Anterior cingulate cortex (tissue), 58 donors: ENCODE results near the gene ESRRA.
"Not testable (repeated sequence)": the region's sequence is repeated elsewhere in the genome, so short reads cannot be mapped to it uniquely, and the experiment has no call there.

Source experiments
- DNase-seq, 58 donors: peaks; one replicate each; lab custom pipeline; 2025; lab: John Stamatoyannopoulos, UW

The ESRRA gene

DNA sequence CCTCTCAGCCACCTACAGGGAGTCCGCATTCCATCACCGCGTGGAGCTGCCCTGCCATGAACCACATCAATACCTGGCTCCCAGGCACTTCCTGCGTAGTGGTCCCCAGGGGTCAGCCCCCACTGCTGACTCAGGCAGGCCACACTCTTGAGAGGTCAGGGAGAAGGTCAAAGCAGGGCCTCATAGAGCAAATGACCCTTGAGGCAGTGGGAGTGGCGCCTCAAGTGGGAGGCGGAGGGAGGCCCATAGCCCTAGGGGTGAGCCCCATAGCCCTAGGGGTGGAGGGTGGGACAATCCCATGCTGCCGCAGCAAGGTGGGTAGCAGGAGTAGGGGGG, 17.6 kb downstream of the ESRRA start:
- no peak for DNase-seq

DNA sequence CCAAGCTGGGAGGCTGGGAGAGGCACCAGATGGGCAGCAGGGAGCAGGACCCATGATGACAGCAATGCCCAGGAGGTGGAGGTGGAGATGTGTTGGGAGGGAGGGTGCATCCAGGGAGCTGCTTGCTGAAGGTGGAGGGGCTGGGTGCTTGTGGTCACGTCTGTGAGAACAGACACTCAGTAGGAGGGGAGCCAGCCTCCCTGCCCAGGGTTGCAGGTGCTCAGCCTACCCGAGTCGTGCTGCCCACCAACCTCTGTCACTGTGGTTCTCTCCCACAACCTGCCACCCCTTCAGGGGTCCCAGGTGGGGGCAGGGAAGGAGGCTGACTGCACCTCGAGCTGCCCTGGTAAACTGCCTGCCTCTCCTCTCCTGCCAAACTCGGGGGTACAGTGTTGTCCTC, 18.0 kb downstream of the ESRRA start:
- no peak for DNase-seq

DNA sequence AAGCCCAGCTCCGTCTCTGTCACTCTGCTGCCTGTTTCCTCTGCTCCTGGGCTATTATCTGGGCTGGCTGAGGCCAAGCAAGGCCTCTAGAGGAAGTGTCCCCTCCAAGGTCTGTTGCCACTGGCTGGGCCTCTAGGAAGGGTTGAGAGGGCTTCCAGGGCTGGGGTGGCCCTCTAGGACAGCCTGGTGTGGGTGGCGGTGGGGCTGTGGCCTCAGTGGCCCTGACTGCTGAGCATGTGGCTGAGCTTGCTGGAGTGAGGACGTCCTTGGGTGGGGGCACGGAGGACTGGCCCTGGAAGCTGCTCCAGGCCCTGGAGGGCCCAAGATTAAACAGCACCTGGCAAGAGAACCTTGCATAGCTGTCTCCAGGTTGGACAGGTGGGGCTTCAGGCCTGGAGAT, 18.7 kb downstream of the ESRRA start:
- not testable (repeated sequence) for DNase-seq

DNA sequence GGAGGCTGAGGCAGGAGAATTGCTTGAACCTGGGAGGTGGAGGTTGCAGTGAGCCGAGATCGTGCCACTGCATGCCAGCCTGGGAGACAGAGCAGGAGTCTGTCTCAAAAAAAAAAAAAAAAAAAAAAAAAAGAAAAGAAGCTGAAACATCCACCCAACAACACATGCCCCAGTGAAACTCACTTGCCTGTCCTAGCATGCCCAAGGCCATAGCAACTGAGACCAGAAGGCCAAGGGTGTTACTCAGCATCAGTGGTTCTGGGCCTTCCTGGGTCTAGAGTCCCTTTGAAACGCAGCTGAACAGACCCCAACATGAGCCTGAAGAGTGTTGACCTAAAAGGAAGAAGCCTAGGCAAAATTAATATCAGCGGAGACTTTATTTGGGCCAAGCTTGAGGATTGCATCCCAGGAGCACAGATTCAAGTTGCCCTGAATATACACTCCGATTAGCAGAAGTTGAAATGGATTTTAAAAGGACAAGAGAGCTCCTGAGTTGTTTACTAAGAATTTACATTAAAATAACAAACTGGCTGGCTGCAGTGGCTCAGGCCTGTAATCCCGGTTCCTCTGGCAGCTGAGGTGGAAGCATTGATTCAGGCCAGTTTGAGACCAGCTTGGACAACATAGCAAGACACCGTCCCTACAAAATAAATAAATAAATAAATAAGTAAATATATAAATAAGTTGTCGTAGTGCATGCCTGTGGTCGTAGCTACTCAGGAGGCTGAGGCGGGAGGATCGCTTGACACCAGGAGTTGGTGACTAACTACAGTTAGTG, 19.6 kb downstream of the ESRRA start:
- no peak for DNase-seq

DNA sequence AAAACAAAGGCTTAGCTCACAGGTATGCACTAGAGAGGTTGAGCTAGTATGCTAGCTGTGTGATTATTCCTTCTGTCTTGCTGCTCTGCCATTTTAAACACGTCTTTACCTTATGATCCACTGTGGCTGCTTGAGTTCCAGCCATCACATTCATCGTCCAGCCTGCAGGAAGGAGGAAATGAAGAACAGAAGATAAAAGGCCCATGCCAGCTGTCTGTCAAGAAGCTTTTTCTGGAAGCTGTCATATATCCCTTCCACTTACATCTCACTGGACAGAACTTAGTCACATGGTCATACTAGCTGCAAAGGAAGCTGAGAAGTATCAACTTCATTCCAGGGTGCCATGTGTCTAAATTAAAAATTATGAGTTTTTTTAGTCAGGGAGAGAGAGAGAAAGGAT, 22.1 kb downstream of the ESRRA start:
- DNase-seq, result no peak

DNA sequence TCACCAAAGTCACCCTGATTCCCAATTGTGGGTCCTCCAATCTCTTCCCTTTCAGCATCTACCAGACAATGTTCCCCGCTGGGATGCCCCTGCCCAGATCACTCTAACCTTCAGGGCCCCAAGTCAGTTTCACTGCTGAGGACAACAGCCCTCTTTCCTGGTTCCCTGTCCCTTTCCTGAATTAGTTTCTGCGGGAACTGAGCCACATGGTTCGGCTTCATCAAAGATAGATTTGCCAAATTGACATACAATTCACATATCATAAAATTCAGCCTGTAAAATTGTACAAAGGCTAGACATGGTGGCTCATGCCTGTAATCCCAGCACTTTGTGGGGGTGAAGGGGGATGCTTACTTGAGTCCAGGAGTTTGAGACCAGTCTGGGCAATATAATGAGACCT, 22.7 kb downstream of the ESRRA start:
- no peak for DNase-seq

- no peak for DNase-seq
Observed at GRCh38 chr11:64330888-64331287, 25.6 kb downstream of the ESRRA start.

DNA sequence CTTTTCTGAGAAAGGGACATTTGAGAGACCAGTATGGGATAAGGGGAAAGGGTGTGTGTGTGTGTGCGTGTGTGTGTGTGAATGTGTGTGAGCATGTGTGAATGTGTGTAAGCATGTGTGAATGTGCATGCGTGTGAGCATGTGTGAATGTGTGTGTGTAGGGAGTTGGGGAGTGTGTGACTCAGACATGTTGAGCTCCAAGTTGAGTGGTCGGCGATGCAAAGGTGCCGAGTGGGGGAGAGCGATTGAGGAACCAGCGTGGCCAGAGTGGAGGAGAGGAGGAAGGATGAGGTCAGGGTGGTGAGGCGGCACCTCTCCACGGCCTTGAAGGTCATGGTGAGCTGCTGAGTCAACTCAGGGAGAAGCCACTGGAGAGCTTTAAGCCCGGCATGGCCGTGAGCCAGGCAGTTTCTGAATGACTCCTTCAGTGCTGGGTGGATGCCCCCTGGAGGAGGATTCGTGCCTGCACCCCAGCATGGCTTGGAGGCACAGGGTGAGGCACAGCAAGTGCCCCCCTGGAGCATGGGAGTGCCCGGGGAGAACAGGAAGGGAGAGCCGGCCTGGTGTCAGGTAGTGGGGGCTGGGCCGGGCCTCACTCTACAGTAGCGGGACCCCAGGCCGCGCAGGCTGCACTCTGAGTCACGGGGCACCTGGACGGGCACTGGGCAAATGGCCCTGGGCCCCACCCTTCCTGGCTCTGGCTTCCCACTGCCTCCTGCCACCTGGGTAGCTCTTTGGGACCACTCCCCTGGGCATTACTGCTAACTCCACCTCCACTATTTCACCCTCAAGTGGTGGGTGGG, 26.4 kb downstream of the ESRRA start:
- DNase-seq, result peak in 6 of 58 donors; percentile 6 to 33 (median 23)

- DNase-seq, result no peak
Observed at GRCh38 chr11:64333556-64333955, 28.2 kb downstream of the ESRRA start.

- no peak for DNase-seq
Observed at GRCh38 chr11:64334764-64335735, 29.7 kb downstream of the ESRRA start.

DNA sequence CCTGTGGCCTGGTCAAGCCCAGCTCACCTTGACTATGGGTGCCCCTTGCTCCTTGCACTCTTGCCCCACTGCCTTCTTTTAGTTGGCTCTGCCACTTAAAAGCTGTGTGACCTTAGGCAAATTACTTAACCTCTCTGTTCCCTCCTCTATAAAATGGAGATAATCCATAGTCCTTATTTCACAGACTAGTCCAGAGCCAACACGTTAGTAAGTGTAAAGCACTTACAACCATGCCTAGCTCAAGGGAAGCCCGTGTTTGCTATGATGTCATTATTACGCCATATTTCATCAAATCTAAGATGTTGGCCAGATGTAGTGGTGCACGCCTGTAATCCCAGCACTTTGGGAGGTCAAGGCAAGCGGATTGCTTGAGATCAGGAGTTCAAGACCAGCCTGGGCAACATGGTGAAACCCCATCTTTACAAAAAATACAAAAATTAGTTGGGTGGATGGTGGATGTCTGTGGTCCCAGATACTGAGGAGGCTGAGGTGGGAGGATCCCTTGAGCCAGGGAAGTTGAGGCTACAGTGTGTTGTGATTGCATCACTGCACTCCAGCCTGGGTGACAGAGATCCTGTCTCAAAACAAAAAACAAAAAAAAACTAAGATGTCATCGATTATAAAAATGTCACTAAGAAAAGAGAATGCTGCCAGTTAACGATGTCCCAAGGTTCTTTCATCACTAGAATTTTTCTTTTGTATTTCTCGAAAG, 32.4 kb downstream of the ESRRA start:
- DNase-seq, result no peak

GRCh38 chr11:64338716-64339115, 33.4 kb downstream of the ESRRA start:
- DNase-seq, result no peak

DNA sequence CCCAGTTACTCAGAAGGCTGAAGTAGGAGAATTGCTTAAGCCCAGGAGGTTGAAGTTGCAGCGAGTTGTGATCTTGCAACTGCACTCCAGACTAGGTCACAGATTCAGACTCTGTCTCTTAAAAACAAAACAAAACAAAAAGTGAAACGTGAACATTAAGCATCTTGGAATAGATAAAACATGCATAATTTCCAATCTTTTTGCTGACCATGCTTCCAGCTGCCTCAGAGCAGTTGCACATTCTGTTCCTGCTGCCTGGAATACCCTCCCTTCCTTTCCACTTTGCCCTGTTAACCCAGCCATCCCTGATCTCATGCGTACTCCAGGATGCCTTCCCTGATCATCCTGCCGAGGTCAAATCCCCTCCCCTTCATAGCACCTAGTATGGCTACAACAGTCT, 34.0 kb downstream of the ESRRA start:
- DNase-seq, result no peak

GRCh38 chr11:64339754-64340408, 34.6 kb downstream of the ESRRA start, which contains the start of gene CCDC88B:
Gene CCDC88B, plus strand, starts transcription at chr11:64340204. Its CDS starts 63 bp downstream, at chr11:64340267.
- DNase-seq, result peak in 12 of 58 donors; percentile 3 to 29 (median 20)

DNA sequence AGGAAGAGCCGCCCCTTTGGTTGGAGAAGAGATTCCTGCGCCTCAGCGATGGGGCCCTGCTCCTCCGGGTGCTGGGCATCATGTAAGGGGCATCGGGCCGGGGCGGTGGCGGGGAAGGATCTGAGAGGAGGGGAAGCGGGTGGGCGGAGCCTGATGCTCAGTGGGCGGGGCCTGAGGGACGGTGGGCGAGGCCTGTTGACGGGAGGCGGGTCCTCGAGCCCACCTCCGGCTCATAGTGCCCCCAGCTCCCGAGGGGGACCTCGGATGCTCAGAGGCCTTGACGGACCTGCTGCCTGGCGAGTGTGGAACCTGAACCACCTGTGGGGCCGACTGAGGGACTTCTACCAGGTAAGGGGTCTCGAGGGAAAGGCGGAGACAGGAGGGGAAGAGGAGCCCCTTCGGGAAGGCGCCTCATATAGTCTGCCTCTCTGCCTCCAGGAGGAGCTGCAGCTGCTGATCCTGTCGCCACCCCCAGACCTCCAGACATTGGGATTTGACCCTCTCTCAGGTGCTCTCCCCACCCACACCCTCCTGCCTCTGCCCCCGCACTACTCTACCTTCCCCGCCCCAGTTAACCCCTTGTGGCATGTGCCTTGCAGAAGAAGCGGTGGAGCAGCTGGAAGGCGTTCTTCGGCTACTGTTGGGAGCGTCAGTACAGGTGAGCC, 35.5 kb downstream of the ESRRA start:
- DNase-seq, result peak in 5 of 58 donors; percentile 6 to 27 (median 15)

GRCh38 chr11:64341429-64341828, 36.1 kb downstream of the ESRRA start:
- no peak for DNase-seq

- peak in 53 of 58 donors; percentile 12 to 84 (median 53) for DNase-seq
Observed at GRCh38 chr11:64341851-64342791, 36.8 kb downstream of the ESRRA start.
